ENCODE data around the gene PVALEF. TPM values are rescaled to one million over a fixed set of nuclear protein-coding genes. Genes with fewer than 3 reads are reported as not detected.
"Not testable (repeated sequence)": the region's sequence is repeated elsewhere in the genome, so short reads cannot be mapped to it uniquely, and the experiment has no call there.

The PVALEF gene
- total RNA-seq, 4 donors from 2014 or later = not detected

DNA sequence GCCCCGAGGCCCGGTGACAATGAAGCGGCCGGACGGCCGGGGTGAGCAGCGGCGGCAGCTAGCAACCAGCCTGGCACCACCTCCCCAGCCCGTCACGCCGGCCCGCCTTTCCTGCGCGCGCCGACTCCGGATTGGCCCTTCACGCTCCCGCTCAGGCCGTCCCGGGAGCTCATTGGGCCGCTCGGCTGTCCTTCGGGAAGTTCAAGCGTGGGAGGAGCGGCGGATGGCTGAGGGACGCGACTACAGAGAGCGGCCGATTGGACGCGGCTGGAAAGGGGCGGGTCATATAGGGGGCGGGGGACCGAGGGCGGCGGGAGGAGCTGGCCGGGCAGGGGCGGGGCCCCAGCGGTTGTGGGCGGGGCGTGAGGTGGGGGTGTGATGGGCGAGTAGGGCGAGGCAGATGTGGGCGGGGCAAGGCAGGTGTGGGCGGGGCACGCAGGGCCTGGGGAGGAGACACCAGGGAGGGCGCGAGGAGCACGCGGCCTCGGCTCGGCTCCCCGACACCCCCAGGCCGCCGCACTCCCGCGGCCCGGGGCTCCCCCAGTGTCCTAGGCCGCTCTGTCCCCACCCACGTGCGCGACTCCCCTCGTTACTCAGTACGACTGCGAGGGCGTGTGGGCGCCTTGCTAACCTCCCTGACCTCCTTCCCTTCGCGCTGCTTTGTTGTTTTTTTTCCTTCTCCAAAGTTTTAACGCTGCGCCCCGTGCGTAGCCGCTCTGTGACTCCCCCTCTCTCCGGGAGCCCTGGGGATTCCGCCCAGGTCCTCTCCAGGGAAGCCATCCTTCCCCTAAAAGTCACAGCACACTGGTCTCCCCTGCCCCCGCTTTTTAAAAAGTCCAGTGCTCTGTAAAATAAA, 57.8 kb downstream of the PVALEF start, which contains the start of gene CEP131:
Gene CEP131 (minus strand): TSS at position 60 of the 856 bp plus-strand sequence. CDS start 2,909 bp downstream, outside the sequence.
- Histone ChIP-seq H3K27me3 (no peaks in the 10 kb centered on the region), H3K27ac (no peak within 1 kb of the TSS), H3K4me1 (peaks cover 23% of the 10 kb centered on the region), H3K9me3 (no peaks in the 10 kb centered on the region), H3K36me3 (peaks cover 5% of the 10 kb centered on the region), H3K4me3 (peak within 1 kb of the TSS; percentile 64)
- TF ChIP-seq, protein P1, sequence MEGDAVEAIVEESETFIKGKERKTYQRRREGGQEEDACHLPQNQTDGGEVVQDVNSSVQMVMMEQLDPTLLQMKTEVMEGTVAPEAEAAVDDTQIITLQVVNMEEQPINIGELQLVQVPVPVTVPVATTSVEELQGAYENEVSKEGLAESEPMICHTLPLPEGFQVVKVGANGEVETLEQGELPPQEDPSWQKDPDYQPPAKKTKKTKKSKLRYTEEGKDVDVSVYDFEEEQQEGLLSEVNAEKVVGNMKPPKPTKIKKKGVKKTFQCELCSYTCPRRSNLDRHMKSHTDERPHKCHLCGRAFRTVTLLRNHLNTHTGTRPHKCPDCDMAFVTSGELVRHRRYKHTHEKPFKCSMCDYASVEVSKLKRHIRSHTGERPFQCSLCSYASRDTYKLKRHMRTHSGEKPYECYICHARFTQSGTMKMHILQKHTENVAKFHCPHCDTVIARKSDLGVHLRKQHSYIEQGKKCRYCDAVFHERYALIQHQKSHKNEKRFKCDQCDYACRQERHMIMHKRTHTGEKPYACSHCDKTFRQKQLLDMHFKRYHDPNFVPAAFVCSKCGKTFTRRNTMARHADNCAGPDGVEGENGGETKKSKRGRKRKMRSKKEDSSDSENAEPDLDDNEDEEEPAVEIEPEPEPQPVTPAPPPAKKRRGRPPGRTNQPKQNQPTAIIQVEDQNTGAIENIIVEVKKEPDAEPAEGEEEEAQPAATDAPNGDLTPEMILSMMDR (IDR thresholded peaks at IDR 0.05) = no peak
- TF ChIP-seq POLR2AphosphoS5 (IDR thresholded peaks at IDR 0.05) (peak in 1 of 3 donors; percentile 28), POLR2A (IDR thresholded peaks at IDR 0.05) (no peak), EP300 (IDR thresholded peaks at IDR 0.05) (no peak)
- DNase-seq (ENCODE audit: low spot score in 2 of 2) = peak; percentile 99
- WGBS = 4% methylated on average over 32 of the region's 79 CpGs

DNA sequence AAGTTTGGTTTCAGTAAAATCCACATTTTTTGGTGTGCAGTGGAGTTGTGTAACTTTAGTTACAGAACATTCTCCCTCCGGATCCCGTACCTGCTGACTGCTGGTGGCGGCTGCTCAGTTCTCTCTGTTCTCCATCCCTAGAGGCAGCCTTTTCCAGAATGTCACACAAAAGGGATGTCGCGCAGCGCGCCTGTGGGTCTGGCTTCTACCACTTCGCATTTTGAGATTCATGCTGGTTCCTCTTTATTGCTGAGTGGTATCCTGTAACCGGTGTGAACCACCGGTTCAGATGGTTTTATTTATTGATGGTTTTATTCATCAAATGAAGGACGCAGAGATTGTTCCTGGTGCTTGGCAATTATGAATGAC, 58.4 kb downstream of the PVALEF start:
- TF ChIP-seq EP300 (IDR thresholded peaks at IDR 0.05) = no peak
- TF ChIP-seq POLR2AphosphoS5 (IDR thresholded peaks at IDR 0.05) = no peak
- no peak for TF ChIP-seq POLR2A (IDR thresholded peaks at IDR 0.05)
- TF ChIP-seq, protein P1 (IDR thresholded peaks at IDR 0.05) = no peak
- H3K27me3 ChIP-seq = no peaks in the 10 kb centered on the region
- H3K36me3 ChIP-seq = peaks cover 1% of the 10 kb centered on the region
- H3K9me3 ChIP-seq = no peaks in the 10 kb centered on the region
- H3K27ac ChIP-seq = no peak overlapping the region
- peak overlapping the region; percentile 64 for H3K4me3 ChIP-seq
- no peak for DNase-seq (ENCODE audit: low spot score in 2 of 2)
- WGBS = 48% methylated on average over 11 of the region's 11 CpGs
- peaks cover 23% of the 10 kb centered on the region for H3K4me1 ChIP-seq

GRCh38 chr17:81227630-81228029, 62.3 kb downstream of the PVALEF start:
- not testable (repeated sequence) for H3K4me1 ChIP-seq; H3K9me3 ChIP-seq; H3K27me3 ChIP-seq; H3K4me3 ChIP-seq; H3K27ac ChIP-seq; DNase-seq (ENCODE audit: low spot score in 2 of 2)
- peaks cover 40% of the 10 kb centered on the region for H3K36me3 ChIP-seq
- 62% methylated on average over 2 of the region's 2 CpGs for WGBS

GRCh38 chr17:81228420-81228819, 63.1 kb downstream of the PVALEF start:
- no peak overlapping the region for H3K27ac ChIP-seq
- TF ChIP-seq EP300 (IDR thresholded peaks at IDR 0.05) (no peak), POLR2AphosphoS5 (IDR thresholded peaks at IDR 0.05) (no peak), POLR2A (IDR thresholded peaks at IDR 0.05) (no peak)
- TF ChIP-seq, protein P1 (IDR thresholded peaks at IDR 0.05) = no peak
- no peaks in the 10 kb centered on the region for H3K27me3 ChIP-seq
- peaks cover 4% of the 10 kb centered on the region for H3K4me1 ChIP-seq
- no peaks in the 10 kb centered on the region for H3K9me3 ChIP-seq
- H3K4me3 ChIP-seq = no peak overlapping the region
- DNase-seq (ENCODE audit: low spot score in 2 of 2) = no peak
- WGBS = 74% methylated on average over 8 of the region's 9 CpGs
- peaks cover 48% of the 10 kb centered on the region for H3K36me3 ChIP-seq

GRCh38 chr17:81228834-81229665, 63.7 kb downstream of the PVALEF start:
- H3K27ac ChIP-seq = no peak overlapping the region
- no peak overlapping the region for H3K4me3 ChIP-seq
- 89% methylated on average over 18 of the region's 32 CpGs for WGBS
- H3K36me3 ChIP-seq = peaks cover 54% of the 10 kb centered on the region
- no peaks in the 10 kb centered on the region for H3K4me1 ChIP-seq
- TF ChIP-seq POLR2AphosphoS5 (IDR thresholded peaks at IDR 0.05) = no peak
- TF ChIP-seq EP300 (IDR thresholded peaks at IDR 0.05) = no peak
- no peak for TF ChIP-seq POLR2A (IDR thresholded peaks at IDR 0.05)
- TF ChIP-seq, protein P1 (IDR thresholded peaks at IDR 0.05) = no peak
- no peak for DNase-seq (ENCODE audit: low spot score in 2 of 2)
- no peaks in the 10 kb centered on the region for H3K27me3 ChIP-seq
- no peaks in the 10 kb centered on the region for H3K9me3 ChIP-seq
